K562 (cell line): ENCODE data around the gene AADAC. TPM values are rescaled to one million over a fixed set of nuclear protein-coding genes. Genes with fewer than 3 reads are reported as not detected.

Experiments
- CCNT2 ChIP-seq: IDR thresholded peaks from 2 replicates; pipeline ENCODE4 v1.6.1; 2011; ENCODE audit warnings: borderline replicate concordance, low read depth, mild to moderate bottlenecking, moderate library complexity, mixed read lengths, low read length; ENCODE audit not compliant: insufficient read length; ENCODE audit errors: extremely low read depth
- CEBPB ChIP-seq: fragments of 450-650 bp; IDR thresholded peaks from 2 replicates; pipeline ENCODE4 v1.6.1; 2016; ENCODE audit warnings: missing genetic modification characterization, missing compliant biosample characterization
- CGGBP1 ChIP-seq: fragments of 250-450 bp; sonication (Bioruptor Pico); IDR thresholded peaks from 2 replicates; pipeline ENCODE4 v1.9.0; 2021; ENCODE audit warnings: mild to moderate bottlenecking
- CHD2 ChIP-seq: IDR thresholded peaks from 2 replicates; pipeline ENCODE4 v1.6.1; 2011; ENCODE audit warnings: low read depth, low read length
- CSDE1 ChIP-seq, 2 experiments: fragments of 450-650 bp; IDR thresholded peaks; 2 replicates each; pipeline ENCODE4 v1.6.1; 2016; ENCODE audit warnings: mild to moderate bottlenecking in 1 of 2
- ELF4 ChIP-seq: fragments of 450-650 bp; formaldehyde crosslinking; IDR thresholded peaks from 2 replicates; pipeline ENCODE4 v1.4.0; 2022; ENCODE audit warnings: missing genetic modification characterization
- KLF6 ChIP-seq: fragments of 250-450 bp; sonication (Bioruptor Pico); IDR thresholded peaks from 2 replicates; pipeline ENCODE4 v1.4.0; 2020; ENCODE audit warnings: mild to moderate bottlenecking, moderate library complexity, borderline replicate concordance
- NR2F6 ChIP-seq: fragments of 450-650 bp; formaldehyde crosslinking; IDR thresholded peaks from 2 replicates; pipeline ENCODE4 v1.4.0; 2020; ENCODE audit warnings: mild to moderate bottlenecking
- POLR3A ChIP-seq: IDR thresholded peaks from 2 replicates; pipeline ENCODE4 v1.6.1; 2011; ENCODE audit warnings: borderline replicate concordance, mild to moderate bottlenecking, moderate library complexity; ENCODE audit not compliant: insufficient read length, insufficient read depth; ENCODE audit errors: extremely low read depth
- PRDM10 ChIP-seq: fragments of 450-650 bp; IDR thresholded peaks from 2 replicates; pipeline ENCODE4 v1.6.1; 2018; ENCODE audit not compliant: partially characterized antibody
- SLC30A9 ChIP-seq: fragments of 250-450 bp; sonication (Bioruptor Pico); IDR thresholded peaks from 2 replicates; pipeline ENCODE4 v1.8.0; 2022; ENCODE audit warnings: mild to moderate bottlenecking, moderate library complexity
- TRIM25 ChIP-seq: fragments of 450-650 bp; IDR thresholded peaks from 2 replicates; pipeline ENCODE4 v1.7.0; 2016; ENCODE audit warnings: borderline replicate concordance
- ZBTB2 ChIP-seq: fragments of 450-650 bp; IDR thresholded peaks from 2 replicates; pipeline ENCODE4 v1.6.1; 2016; ENCODE audit warnings: antibody characterized with exemption
- ZBTB34 ChIP-seq: fragments of 250-450 bp; sonication (Bioruptor Pico); IDR thresholded peaks from 2 replicates; pipeline ENCODE4 v1.8.0; 2021; ENCODE audit warnings: mild to moderate bottlenecking, moderate library complexity
- ZNF165 ChIP-seq: fragments of 250-450 bp; sonication (Bioruptor Pico); IDR thresholded peaks from 2 replicates; pipeline ENCODE4 v1.4.0; 2020; ENCODE audit warnings: borderline replicate concordance
- ZNF696 ChIP-seq: fragments of 250-450 bp; sonication (Bioruptor Pico); conservative IDR thresholded peaks from 2 replicates; pipeline ENCODE4 v1.4.0; 2020; ENCODE audit warnings: mild to moderate bottlenecking, moderate library complexity
- ZNF766 ChIP-seq: fragments of 200-800 bp; sonication (Bioruptor generic); conservative IDR thresholded peaks from 2 replicates; pipeline ENCODE4 v1.6.1; 2016; ENCODE audit warnings: missing genetic modification characterization, missing compliant biosample characterization
- polyA plus RNA-seq, 8 experiments: library from polyadenylated mRNA; depleted of rRNA in 4 of 8; stranded (reverse) in 5 of 8; unstranded in 3 of 8; fragments of >200 nt; fragmentation: Nextera tagmentation in 2 of 8; fragmentation: Illumina TruSeq in 1 of 8; extraction: Ambion mirVana in 2 of 8; extraction: Trizol in 1 of 8; gene quantifications; 2 replicates each; pipeline versions ENCODE4 v1.2.1 to v1.2.3, GENCODE V29; 2011 to 2014; ENCODE audit warnings: inconsistent platforms in 1 of 8, missing spikeins in 1 of 8
- total RNA-seq, 7 experiments: library from RNA; depleted of rRNA in 6 of 7; stranded (reverse); fragments of >200 nt in 6 of 7; fragmentation: Illumina TruSeq in 2 of 7; extraction: Trizol in 2 of 7; gene quantifications; 2 replicates each; pipeline versions ENCODE4 v1.2.1 to v1.2.3, GENCODE V29; 2011 to 2021; ENCODE audit warnings: low replicate concordance in 1 of 7

The AADAC gene
- total and polyA plus RNA-seq, 9 of the 15 experiments (the other 6 are each of a cell fraction or from before 2014, with no cell fraction given), result 0.47 TPM; not detected in 8

- TF ChIP-seq ZNF165 (CRISPR knock-in tag) (no peak), ZNF766 (CRISPR knock-in tag) (no peak), SLC30A9 (CRISPR knock-in tag) (no peak), NR2F6 (no peak), PRDM10 (peak; percentile 13), ZBTB34 (CRISPR knock-in tag) (no peak), CHD2 (peak; percentile 63), ELF4 (CRISPR knock-in tag) (no peak), CCNT2 (no peak), TRIM25 (no peak), CGGBP1 (CRISPR knock-in tag) (no peak), CSDE1 (IDR thresholded peaks at IDR 0.05) (no peak), ZNF696 (CRISPR knock-in tag) (no peak), KLF6 (CRISPR knock-in tag) (no peak), ZBTB2 (no peak), POLR3A (no peak), CEBPB (tag) (no peak)
Observed at GRCh38 chr3:151852074-151852811, 38.3 kb downstream of the AADAC start (continued).
